Activated CD4-positive, alpha-beta T cell treated with anti-CD3 and anti-CD28 coated beads for 4 hours (primary cell): Measurements from ENCODE around the gene TMEM140.
"Not testable (repeated sequence)": the region's sequence is repeated elsewhere in the genome, so short reads cannot be mapped to it uniquely, and the experiment has no call there.

Experiments used
- DNase-seq, 2 donors: peaks; one replicate each; pipeline ENCODE4 v3.0.0-alpha.2; 2020

TMEM140 gene

GRCh38 chr7:135159359-135160085 is 11.7 kb downstream of the TMEM140 start:
- no peak for DNase-seq

- no peak for DNase-seq
These were observed 12.4 kb downstream of the TMEM140 start for GRCh38 chr7:135160098-135160857.

GRCh38 chr7:135160858-135161653 is 13.2 kb downstream of the TMEM140 start:
- no peak for DNase-seq

- no peak for DNase-seq
These were observed 13.8 kb downstream of the TMEM140 start for GRCh38 chr7:135161669-135162068.

- no peak for DNase-seq
These were observed 14.6 kb downstream of the TMEM140 start for GRCh38 chr7:135162382-135163001.

GRCh38 chr7:135164357-135165061 is 16.6 kb downstream of the TMEM140 start:
- DNase-seq = no peak

- DNase-seq = no peak
These were observed 18.0 kb downstream of the TMEM140 start for GRCh38 chr7:135165862-135166261.

- no peak for DNase-seq
These were observed 18.6 kb downstream of the TMEM140 start for GRCh38 chr7:135166338-135166990.

GRCh38 chr7:135167365-135167917 is 19.6 kb downstream of the TMEM140 start:
- DNase-seq = no peak

- DNase-seq = peak; percentile 33 to 46
These were observed 20.1 kb downstream of the TMEM140 start for GRCh38 chr7:135168001-135168400.

- DNase-seq = no peak
These were observed 20.7 kb downstream of the TMEM140 start for GRCh38 chr7:135168489-135169140.

- DNase-seq = peak; percentile 61 to 64
These were observed 21.5 kb downstream of the TMEM140 start for GRCh38 chr7:135169141-135169963.

- peak in 1 of 2 donors; percentile 23 for DNase-seq
These were observed 22.0 kb downstream of the TMEM140 start for GRCh38 chr7:135169964-135170273.

- peak; percentile 90 for DNase-seq
These were observed 22.6 kb downstream of the TMEM140 start, which contains the start of gene CYREN for GRCh38 chr7:135170274-135170997. CYREN (minus strand) TSS chr7:135170707; CDS start chr7:135168922, 1,785 bp downstream.

GRCh38 chr7:135170998-135171481 is 23.2 kb downstream of the TMEM140 start:
- DNase-seq = not testable (repeated sequence)

GRCh38 chr7:135171581-135172291 is 23.9 kb downstream of the TMEM140 start:
- DNase-seq = not testable (repeated sequence)

- not testable (repeated sequence) for DNase-seq
These were observed 26.0 kb downstream of the TMEM140 start for GRCh38 chr7:135173916-135174315.

GRCh38 chr7:135174941-135175340 is 27.1 kb downstream of the TMEM140 start:
- no peak for DNase-seq
